GM19238 (cell line): ENCODE measurements around the gene TSPEAR.
"Not testable (repeated sequence)": the region's sequence is repeated elsewhere in the genome, so short reads cannot be mapped to it uniquely, and the experiment has no call there.

Experiments used
- DNase-seq: peaks from one replicate; pipeline ENCODE4 v3.0.0; 2011; ENCODE audit warnings: low spot score; ENCODE audit not compliant: insufficient read length

TSPEAR gene

DNA sequence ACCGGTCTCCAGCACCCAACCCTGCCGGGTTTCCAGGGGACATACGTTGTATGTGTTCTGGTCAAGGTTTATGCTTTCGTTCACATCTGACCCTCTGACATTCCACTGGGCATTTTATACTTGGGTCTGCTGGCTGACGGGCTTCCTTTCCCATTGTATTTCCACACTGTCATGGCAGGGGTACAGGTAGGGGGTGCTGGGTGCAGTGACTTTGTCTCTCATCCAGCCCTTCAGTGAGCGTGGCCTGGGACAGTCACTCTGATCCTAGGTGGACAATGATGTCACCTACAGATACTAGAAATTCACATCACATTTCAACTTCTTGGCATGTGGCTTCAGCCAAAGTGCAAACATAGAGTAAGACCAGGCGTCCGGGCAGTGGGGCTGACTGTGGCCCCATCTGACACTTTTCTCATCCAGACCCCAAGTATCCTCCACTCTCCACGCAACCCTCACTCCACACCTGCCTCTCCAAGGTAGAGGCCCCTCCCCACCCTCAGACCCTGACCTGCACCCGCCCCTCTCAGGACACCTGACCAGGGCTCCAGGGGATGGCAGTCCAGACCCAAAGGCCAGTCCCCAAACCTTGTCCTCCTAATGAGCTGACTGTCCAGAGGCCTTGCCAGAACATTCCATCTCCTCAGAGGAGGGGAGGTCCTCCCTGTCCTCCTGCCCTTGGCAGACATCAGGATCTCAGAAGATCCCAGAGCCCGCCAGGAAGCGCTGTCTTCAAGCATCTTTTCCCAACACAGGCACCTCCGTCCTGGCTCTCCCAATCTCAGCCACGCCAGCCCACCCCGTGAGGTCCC, 75.0 kb downstream of the TSPEAR start:
- no peak for DNase-seq

GRCh38 chr21:44632067-44632466, 79.3 kb downstream of the TSPEAR start:
- DNase-seq = no peak

GRCh38 chr21:44630440-44630839, 80.9 kb downstream of the TSPEAR start:
- no peak for DNase-seq

- no peak for DNase-seq
Observed at GRCh38 chr21:44628707-44629391, 82.5 kb downstream of the TSPEAR start.

- DNase-seq = not testable (repeated sequence)
Observed at GRCh38 chr21:44627831-44628233, 83.5 kb downstream of the TSPEAR start.

DNA sequence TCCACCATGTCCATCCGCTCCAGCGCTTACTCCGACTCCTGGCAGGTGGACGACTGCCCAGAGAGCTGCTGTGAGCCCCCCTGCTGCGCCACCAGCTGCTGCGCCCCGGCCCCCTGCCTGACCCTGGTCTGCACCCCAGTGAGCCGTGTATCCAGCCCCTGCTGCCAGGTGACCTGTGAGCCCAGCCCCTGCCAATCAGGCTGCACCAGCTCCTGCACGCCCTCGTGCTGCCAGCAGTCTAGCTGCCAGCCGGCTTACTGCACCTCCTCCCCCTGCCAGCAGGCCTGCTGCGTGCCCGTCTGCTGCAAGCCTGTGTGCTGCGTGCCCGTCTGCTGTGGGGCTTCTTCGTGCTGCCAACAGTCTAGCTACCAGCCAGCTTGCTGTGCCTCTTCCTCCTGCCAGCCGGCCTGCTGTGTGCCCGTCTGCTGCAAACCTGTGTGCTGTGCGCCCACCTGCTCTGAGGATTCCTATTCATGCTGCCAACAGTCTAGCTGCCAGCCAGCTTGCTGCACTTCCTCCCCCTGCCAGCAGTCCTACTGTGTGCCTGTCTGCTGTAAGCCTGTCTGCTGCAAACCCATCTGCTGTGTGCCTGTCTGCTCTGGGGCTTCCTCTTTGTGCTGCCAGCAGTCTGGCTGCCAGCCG, 84.1 kb downstream of the TSPEAR start:
- DNase-seq = not testable (repeated sequence)

- DNase-seq = no peak
Observed at GRCh38 chr21:44626673-44627143, 84.7 kb downstream of the TSPEAR start, which contains the start of gene KRTAP10-9. Gene KRTAP10-9, plus strand, starts transcription at chr21:44627093. Its CDS starts 79 bp downstream, at chr21:44627172.

DNA sequence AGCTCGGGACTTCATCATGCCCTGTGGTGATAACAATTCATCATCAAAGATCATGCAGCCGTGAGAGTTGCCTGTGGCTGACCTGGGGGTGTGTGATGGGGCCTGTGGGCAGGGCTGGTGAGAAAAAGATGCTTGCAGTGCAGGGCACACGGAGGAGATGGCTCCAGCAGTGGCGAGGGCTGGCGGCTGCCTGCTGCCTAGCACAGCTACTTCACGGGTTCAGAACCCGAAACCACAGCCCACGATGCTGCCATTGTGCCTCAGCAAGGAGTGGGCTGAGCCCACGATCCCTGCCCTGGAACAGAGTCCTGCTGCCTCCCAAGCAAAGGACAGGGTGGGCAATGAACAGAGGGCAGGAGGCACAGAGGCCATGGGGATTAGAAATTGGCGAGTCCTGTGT, 85.1 kb downstream of the TSPEAR start:
- no peak for DNase-seq

- DNase-seq = no peak
Observed at GRCh38 chr21:44625756-44626155, 85.6 kb downstream of the TSPEAR start.

- DNase-seq = no peak
Observed at GRCh38 chr21:44623575-44623974, 87.8 kb downstream of the TSPEAR start.

- no peak for DNase-seq
Observed at GRCh38 chr21:44619886-44620285, 91.5 kb downstream of the TSPEAR start.

GRCh38 chr21:44618909-44619308, 92.5 kb downstream of the TSPEAR start:
- DNase-seq = no peak

DNA sequence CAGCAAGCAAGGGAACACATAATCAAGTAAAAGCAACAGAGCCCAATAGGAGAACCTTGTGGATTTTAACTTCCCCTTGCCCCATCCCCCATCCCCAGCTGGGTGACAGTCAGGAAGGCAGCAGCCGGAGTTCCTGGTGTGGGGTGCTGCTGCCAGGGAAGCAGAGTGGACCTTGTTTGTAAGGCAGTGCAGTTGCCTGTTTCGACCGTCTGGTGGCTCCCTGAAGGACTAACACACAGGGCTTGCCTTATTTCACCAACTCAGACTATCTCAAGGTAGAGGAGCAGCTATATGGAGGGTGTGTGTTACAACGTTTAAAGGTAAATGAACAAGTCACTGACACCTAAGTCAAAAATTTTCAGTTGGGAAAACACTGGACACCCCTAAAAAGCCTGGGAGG, 92.9 kb downstream of the TSPEAR start:
- DNase-seq = no peak

- no peak for DNase-seq
Observed at GRCh38 chr21:44617071-44617501, 94.3 kb downstream of the TSPEAR start.

DNA sequence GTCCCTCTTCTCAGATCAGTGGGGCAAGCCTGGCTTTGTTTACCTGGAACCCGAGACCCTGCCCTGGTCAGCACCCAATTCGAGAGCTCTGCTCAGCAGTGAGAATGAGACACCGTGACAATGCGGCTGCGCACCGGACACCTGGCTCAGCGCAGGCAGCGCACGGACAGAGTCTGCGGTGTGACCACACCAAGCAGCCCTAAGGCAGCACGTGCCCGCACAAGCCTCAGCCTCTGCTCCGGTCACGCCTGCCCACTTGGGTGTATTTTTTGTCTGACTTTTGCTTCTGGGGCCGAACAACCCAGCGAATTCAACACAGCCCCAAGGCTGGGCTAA, 94.8 kb downstream of the TSPEAR start:
- no peak for DNase-seq

GRCh38 chr21:44615911-44616590, 95.3 kb downstream of the TSPEAR start:
- no peak for DNase-seq

GRCh38 chr21:44615466-44615865, 95.9 kb downstream of the TSPEAR start:
- no peak for DNase-seq

DNA sequence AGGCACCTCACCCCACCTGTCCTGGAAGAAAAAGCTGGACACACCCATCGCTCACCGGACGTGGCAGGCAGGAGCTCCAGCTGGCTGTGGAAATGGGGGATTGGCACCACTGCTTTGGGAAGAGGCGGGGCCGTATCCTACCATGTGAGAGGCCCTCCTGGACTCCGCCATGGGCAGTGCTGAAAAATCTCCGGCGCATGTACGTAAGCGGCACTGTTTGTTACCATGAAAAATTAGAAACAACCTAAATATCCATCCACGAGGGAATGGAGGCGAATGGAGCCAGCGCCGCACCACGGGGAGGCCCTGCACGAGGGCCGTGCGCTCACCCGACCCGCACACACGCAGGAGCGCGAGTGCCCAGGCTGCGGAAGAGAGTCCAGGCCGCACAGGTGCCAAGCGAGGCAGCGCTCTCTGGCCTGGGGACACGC, 96.4 kb downstream of the TSPEAR start:
- DNase-seq = no peak

GRCh38 chr21:44614161-44614631, 97.2 kb downstream of the TSPEAR start:
- DNase-seq = no peak

DNA sequence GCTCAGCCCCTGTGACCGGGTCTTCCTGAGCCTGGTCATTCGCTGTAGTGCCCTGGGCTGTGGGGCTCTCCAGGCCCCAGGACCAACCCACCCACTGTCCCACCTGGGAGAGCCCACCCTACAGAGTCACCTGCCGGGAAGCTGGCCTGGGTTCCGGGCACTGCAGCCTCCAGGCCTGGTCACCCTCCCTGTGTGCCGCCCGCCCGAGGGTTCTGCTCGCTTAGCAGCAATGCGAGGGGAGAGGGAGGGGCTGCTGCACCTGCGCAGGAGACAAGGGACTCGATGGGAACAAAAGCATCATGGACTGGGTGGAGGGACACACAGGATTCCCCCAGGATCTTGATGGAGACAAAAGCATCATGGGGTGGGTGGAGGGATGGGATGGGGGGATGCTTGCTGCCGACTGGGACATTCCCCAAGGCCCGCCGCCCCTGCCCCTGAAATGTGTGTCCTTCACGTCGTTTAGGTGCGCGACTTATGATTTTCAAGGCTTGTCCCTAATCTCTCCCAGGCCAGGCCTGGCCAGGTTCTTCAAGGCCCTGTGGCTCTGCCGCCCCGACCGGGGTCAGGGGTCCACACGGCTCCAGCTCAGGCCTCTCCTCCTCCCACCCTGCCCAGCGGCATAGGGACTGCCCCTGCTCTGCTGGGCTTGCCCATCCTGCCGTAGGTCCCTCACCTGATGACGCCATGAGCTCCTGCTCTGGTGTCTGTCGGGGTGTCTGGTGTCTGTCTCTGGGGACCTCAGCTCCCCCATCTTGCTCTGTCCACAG, 97.8 kb downstream of the TSPEAR start:
- no peak for DNase-seq
